Prostate gland (tissue), 2 donors: ENCODE measurements around the gene SLC25A12. TPM values are rescaled to one million over a fixed set of nuclear protein-coding genes. Genes with fewer than 3 reads are reported as not detected.

Experiments
- DNase-seq: peaks from one replicate; pipeline ENCODE4 v3.0.0-alpha.2; 2019; ENCODE audit warnings: low spot score
- H3K27ac ChIP-seq, 2 donors: fragments of 200-600 bp; sonication (generic); 2 replicates each; pipeline ENCODE4 v1.5.1; 2017 to 2019
- H3K27me3 ChIP-seq: fragments of 200-600 bp; sonication (generic); replicated peaks from 2 replicates; pipeline ENCODE4 v1.5.1; 2019; ENCODE audit not compliant: insufficient read depth
- H3K36me3 ChIP-seq, 2 donors: fragments of 200-600 bp; sonication (generic); 1 replicate in 1 of 2; 2 replicates in 1 of 2; pipeline versions ENCODE4 v1.5.1 to v1.8.1; 2017 to 2019
- H3K4me1 ChIP-seq: fragments of 200-600 bp; sonication (generic); replicated peaks from 2 replicates; pipeline ENCODE4 v1.5.1; 2019
- H3K4me3 ChIP-seq, 2 donors: fragments of 200-600 bp; sonication (generic); 2 replicates each; pipeline ENCODE4 v1.5.1; 2017 to 2019
- H3K9me3 ChIP-seq: fragments of 200-600 bp; sonication (generic); 2 replicates; pipeline ENCODE4 v1.5.1; 2017
- CTCF ChIP-seq, 4 experiments: fragments of 200-600 bp in 2 of 4; fragments of 450-650 bp in 2 of 4; sonication (generic) in 2 of 4; IDR thresholded peaks; 1 replicate in 3 of 4; 2 replicates in 1 of 4; pipeline ENCODE4 v1.5.1; 2016 to 2019; ENCODE audit warnings: antibody characterized with exemption in 4 of 4, mild to moderate bottlenecking in 2 of 4, moderate library complexity in 2 of 4
- POLR2A ChIP-seq: fragments of 450-650 bp; IDR thresholded peaks from one replicate; pipeline ENCODE4 v1.6.1; 2016; ENCODE audit warnings: antibody characterized with exemption, mild to moderate bottlenecking
- POLR2AphosphoS5 ChIP-seq: sonication (generic); formaldehyde crosslinking; IDR thresholded peaks from one replicate; pipeline ENCODE4 v1.6.1; 2017; ENCODE audit warnings: antibody characterized with exemption
- WGBS: methylation state at CpG from one replicate; pipeline ENCODE4 v1.1.5; 2018; 5-methylcytosine and 5-hydroxymethylcytosine counted together
- intact Hi-C: fragments of 100-400 bp; cut with DNase I; formaldehyde crosslinking; loops from one replicate; pipeline ENCODE4 v1.14.2; 2022
- total RNA-seq, 2 donors: library from RNA; depleted of rRNA; stranded (reverse); fragments of >200 nt; gene quantifications; one replicate each; pipeline ENCODE4 v1.1.0, GENCODE V29; 2016

The SLC25A12 gene
- total RNA-seq, 2 donors from 2014 or later = 23.5 to 33.9 TPM

DNA sequence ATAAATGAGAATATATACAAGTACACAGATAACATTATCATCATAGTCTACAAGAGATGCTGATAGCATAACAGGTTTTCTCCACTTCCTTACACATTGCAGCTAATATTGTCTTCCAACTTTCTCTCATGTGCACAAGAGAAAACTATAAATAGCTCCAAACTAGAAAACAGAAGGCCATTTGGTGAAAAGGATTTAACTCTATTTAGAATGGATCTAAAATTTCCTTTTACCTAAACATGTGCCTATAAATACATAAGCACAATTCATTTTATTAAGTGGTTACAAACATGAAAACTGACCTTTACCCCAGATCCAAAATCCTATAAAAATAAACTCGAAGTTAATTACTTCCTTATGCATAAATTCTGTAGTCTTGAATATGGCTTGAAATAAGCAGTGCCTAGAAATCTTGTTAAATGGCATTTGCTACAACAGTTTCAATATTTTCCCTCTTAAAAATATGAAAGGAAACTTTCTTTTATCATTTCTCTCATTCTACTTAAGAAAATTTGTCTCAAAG is 41.6 kb downstream of the SLC25A12 start:
- no peaks in the 10 kb centered on the region for H3K27me3 ChIP-seq

DNA sequence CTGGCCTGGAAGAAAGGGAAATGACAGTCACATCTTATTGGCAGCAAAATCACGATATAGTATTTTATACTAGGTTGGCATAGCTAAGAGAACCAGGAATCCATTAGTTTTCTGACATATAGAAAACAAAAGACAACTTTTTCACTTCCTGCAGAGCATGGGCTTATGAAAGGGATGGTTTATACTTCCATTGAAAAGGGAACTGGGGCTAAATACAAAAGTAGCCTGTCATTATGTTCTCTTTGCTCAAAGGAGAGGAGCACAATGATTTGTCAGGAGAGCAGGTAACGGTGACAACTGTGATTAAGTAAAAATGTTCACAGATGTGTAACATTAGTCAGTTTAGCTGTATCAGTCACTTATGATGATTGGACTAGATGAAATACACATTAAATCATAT is 46.4 kb downstream of the SLC25A12 start:
- no peak overlapping the region for H3K4me3 ChIP-seq
- no peaks in the 10 kb centered on the region for H3K4me1 ChIP-seq
- 78% methylated on average over 2 of the region's 2 CpGs for WGBS
- no peak overlapping the region for H3K27ac ChIP-seq
- DNase-seq = no peak
- no peak for TF ChIP-seq POLR2A
- TF ChIP-seq CTCF (IDR thresholded peaks at IDR 0.05) = no peak
- no peak for TF ChIP-seq POLR2AphosphoS5
- intact Hi-C loops = no loop called here
- H3K9me3 ChIP-seq = no peaks in the 10 kb centered on the region
- no peaks in the 10 kb centered on the region for H3K36me3 ChIP-seq
- H3K27me3 ChIP-seq = no peaks in the 10 kb centered on the region

More for the DNA sequence above, 41.6 kb downstream of the SLC25A12 start:
- intact Hi-C loops = no loop called here
- no peak for TF ChIP-seq POLR2AphosphoS5
- TF ChIP-seq CTCF (IDR thresholded peaks at IDR 0.05) = no peak
- TF ChIP-seq POLR2A = no peak
- Histone ChIP-seq H3K4me3 (no peak overlapping the region), H3K9me3 (no peaks in the 10 kb centered on the region), H3K4me1 (no peaks in the 10 kb centered on the region), H3K27ac (no peak overlapping the region), H3K36me3 (no peaks in the 10 kb centered on the region)
- DNase-seq = no peak
- WGBS = 13% methylated on average over 1 of the region's 1 CpG

DNA sequence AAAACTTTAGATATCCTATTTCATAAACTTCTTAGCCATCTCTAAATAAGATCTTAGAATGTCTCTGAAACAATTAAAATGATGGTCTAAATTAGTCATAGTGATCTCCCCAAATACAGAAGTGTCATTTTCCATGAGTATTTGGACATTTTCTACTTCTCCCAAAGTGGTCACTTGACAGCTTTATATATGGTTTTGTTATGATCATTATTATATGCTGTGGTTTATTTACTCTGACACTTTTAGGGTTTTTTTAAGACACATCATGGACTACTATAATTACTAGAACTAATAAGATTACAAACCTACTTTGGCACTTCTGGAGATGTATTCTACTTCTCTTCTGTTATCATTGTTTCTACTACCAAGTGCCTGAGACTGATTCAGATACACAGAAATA is 47.1 kb downstream of the SLC25A12 start:
- DNase-seq = no peak
- no peak overlapping the region for H3K27ac ChIP-seq
- no peak overlapping the region for H3K4me3 ChIP-seq
- H3K36me3 ChIP-seq = no peaks in the 10 kb centered on the region
- H3K4me1 ChIP-seq = no peaks in the 10 kb centered on the region
- no peak for TF ChIP-seq POLR2A
- H3K9me3 ChIP-seq = no peaks in the 10 kb centered on the region
- no peaks in the 10 kb centered on the region for H3K27me3 ChIP-seq
- intact Hi-C loops = no loop called here

GRCh38 chr2:171841996-171842395 is 52.0 kb downstream of the SLC25A12 start:
- intact Hi-C loops = no loop called here
- WGBS = 93% methylated on average over 2 of the region's 2 CpGs

GRCh38 chr2:171837736-171838135 is 56.3 kb downstream of the SLC25A12 start:
- peaks cover 0 to 6% of the 10 kb centered on the region in 2 donors for H3K36me3 ChIP-seq
- no peak overlapping the region for H3K4me3 ChIP-seq
- H3K4me1 ChIP-seq = no peaks in the 10 kb centered on the region
- no peak for TF ChIP-seq CTCF (IDR thresholded peaks at IDR 0.05)
- TF ChIP-seq POLR2AphosphoS5 = no peak
- no peak for TF ChIP-seq POLR2A
- DNase-seq = no peak
- H3K9me3 ChIP-seq = no peaks in the 10 kb centered on the region
- H3K27ac ChIP-seq = no peak overlapping the region
- WGBS = 91% methylated on average over 2 of the region's 2 CpGs
- intact Hi-C loops = no loop called here
- no peaks in the 10 kb centered on the region for H3K27me3 ChIP-seq

More at GRCh38 chr2:171841996-171842395, 52.0 kb downstream of the SLC25A12 start:
- TF ChIP-seq CTCF (IDR thresholded peaks at IDR 0.05) = no peak
- TF ChIP-seq POLR2A = no peak
- TF ChIP-seq POLR2AphosphoS5 = no peak
- H3K27ac ChIP-seq = no peak overlapping the region
- H3K36me3 ChIP-seq = no peaks in the 10 kb centered on the region
- H3K4me3 ChIP-seq = no peak overlapping the region
- H3K27me3 ChIP-seq = no peaks in the 10 kb centered on the region
- no peaks in the 10 kb centered on the region for H3K9me3 ChIP-seq
- DNase-seq = no peak
- H3K4me1 ChIP-seq = no peaks in the 10 kb centered on the region
